HG03520 (cell line): Measurements from ENCODE around the gene CENPI.
"Not testable (repeated sequence)": the region's sequence is repeated elsewhere in the genome, so short reads cannot be mapped to it uniquely, and the experiment has no call there.

ENCODE experiments used
- ATAC-seq: cut with Tn5 transposase; IDR thresholded peaks from one replicate; pipeline ENCODE4 v1.9.1; 2021; ENCODE audit warnings: mild to moderate bottlenecking, moderate library complexity; ENCODE audit not compliant: unreplicated experiment

The CENPI gene

DNA sequence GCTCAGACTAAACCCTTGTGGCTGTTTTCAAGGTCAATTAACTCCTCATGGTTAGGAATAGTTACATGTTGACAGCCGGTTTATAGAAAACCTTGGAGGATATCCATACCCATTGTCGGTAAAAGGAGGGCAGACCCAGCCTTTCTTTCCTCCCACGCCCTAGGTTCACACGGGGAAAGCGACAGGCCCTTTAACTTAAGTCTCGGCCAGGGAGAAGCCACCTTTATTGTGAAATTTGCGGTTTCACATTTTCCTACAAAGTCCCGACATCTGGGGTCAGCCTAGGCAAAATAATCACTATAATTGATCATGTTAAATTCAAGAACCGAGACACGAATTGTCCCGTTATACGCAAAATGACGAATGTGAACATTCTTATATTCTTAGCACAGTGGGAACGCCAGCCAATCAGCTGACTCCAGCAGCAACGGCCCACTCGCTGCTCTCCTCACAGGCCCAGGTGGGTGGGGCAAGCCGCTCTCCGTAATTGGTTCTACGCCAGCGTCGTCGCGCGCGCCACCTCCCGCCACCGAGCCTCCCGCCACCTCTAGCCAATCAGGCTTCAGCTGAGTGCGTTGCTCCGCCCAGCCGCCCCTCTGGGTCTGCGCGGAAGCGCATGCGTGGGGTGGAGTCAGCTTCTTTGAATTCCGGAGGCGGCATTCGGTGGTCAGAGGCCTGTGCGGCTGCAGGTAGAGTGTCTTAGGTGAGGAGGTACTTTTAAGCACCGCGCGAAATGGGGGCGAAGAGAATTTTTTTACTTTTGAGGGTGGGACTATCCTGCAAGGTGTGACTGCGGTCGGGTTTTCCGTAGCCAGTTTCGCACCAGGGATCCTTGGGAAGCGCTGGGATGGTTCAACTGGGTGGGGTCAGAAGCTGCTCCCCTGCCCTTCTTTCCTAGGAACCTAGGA, at the start of gene CENPI:
CENPI (plus strand) TSS at position 659 of the 908 bp plus-strand sequence. CDS start 2,867 bp downstream, outside the sequence.
- peak; percentile 99 for ATAC-seq

DNA sequence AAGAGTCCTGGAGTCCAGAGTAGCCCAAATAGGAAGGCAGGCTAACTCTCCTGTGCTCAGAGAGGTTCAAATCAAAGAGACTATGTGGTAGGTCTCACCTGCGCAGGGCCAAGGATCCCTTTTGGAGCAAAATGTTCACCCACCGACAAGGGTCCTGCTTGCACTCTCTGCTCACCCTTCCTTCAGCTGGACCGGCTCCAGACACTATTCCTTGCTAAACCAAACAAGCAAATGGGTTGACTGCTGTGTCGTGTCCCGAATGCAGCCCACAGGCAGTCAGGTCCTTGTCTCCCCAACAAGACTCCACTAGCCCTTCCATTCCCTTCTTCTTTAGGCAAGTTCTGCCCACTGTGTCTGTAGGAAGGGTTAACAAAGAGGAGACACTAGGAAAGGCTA, 46.9 kb upstream of the CENPI start:
- peak; percentile 2 for ATAC-seq

GRCh38 chrX:101051549-101052302, 46.3 kb upstream of the CENPI start, which contains the start of gene TRMT2B:
Gene TRMT2B (minus strand): TSS chrX:101052111. CDS start chrX:101042289, 9,822 bp downstream.
- peak; percentile 91 for ATAC-seq

- not testable (repeated sequence) for ATAC-seq
These were observed 41.5 kb upstream of the CENPI start for GRCh38 chrX:101056551-101056950.

DNA sequence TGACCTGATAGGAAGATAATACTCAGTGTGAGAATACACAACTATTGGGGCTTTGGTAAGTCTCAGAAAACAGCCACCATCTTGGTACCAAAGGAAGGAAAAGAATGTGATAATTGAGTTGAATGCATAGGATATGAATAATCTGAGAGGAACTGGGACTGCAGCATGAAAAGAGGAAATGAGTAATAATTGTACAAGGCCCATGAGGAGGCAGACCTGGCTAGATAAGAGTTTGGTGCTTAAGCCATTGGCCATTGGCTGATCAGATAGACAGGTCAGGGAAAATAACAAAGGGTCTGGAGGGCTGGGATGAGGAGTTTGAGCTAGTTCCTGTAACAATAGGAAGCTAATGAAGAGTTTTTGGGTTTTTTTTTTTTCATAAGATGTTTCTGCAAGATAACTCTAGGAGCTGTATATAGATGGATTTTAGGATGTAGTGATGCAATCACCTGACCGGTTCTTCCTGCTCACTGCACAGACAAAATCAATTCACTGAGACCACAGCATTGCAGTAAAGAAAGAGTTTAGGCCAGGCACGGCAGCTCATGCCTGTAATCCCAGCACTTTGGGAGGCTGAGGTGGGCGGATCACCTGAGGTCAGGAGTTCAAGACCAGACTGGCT, 40.8 kb upstream of the CENPI start:
- ATAC-seq: peak; percentile 81

DNA sequence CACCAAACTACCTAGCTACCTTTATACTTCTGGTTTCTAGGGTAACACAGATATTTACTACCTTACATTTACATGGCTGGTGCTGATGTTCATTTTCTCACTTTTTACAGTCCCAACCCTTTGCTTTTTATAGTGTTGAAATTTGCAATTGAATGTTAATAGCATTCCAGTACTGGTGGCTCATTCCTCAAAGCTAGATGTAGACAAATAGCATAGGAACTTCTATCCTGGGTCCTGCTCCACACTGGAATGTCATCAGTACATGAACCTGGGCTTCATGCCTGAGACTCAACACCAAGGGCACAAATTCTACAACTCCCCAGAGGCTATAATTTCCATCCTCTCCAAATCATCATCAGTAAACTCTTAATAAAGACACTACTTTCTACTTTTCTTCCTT, 35.8 kb upstream of the CENPI start:
- no peak for ATAC-seq

- ATAC-seq: no peak
These were observed 26.4 kb upstream of the CENPI start for GRCh38 chrX:101071582-101071981.

DNA sequence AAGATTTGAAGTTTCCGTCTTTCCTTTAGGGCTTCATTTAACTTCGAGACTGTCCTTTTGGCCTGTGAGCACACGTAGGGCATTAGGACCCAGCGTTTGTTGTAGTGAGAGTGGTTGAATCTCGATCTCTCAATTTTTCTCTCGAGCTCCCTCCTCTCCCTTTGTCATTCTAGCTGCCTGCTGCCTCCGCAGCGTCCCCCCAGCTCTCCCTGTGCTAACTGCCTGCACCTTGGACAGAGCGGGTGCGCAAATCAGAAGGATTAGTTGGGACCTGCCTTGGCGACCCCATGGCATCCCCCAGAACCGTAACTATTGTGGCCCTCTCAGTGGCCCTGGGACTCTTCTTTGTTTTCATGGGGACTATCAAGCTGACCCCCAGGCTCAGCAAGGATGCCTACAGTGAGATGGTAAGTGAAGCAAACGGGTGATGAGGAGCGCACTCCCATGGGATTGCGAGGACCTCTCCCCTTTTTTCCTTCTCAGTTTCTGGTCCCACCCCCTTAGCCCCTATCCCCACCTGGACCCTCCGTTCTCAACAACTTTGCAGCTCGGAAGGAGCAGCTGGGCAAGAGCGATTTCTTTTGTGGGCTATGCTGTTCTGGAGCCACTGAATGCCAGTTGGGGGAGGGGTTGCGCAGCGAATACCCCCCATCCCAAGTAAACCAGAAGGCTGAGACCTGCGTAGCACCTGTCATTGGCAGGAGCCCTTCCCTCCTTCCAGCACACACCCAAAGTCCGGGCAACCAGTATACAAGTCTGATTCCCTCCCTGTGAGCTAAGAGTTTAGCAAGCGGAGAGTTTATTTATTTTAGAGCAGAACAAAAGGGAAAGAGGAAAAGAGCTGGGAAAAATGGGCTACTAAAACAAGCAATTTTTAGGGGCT, 19.0 kb upstream of the CENPI start, which contains the start of gene TMEM35A:
TMEM35A (plus strand) TSS at position 164 of the 883 bp plus-strand sequence; CDS start at position 288, 124 bp downstream.
- no peak for ATAC-seq

DNA sequence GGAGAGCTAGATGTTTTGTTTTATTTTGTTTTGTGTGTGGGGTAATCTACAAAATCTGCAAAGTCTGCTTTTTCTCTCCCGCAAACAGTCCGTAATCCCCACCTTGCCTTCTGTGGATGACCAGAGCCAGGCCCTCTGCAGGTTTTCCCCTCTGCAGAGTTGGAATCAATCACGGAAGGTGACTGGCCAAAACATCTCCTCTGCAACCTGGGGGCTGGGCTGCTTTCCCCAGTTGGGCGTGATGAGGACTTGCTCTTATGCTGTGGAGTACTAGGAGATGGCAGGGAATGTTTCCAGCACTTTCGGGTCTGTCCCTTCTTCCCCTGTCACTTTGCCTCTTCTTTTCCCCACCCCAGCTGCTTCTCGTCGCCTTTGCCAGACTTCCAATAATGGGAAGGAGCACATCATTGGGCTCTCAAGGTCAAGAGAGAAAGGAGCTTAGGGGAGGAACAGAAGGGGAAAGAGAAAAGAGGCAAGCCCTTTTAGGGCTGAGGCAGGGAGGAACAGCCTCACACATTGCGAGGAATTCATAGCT, 18.2 kb upstream of the CENPI start:
- no peak for ATAC-seq

GRCh38 chrX:101080326-101081124, 17.5 kb upstream of the CENPI start:
- no peak for ATAC-seq

GRCh38 chrX:101081231-101081630, 16.8 kb upstream of the CENPI start:
- no peak for ATAC-seq

DNA sequence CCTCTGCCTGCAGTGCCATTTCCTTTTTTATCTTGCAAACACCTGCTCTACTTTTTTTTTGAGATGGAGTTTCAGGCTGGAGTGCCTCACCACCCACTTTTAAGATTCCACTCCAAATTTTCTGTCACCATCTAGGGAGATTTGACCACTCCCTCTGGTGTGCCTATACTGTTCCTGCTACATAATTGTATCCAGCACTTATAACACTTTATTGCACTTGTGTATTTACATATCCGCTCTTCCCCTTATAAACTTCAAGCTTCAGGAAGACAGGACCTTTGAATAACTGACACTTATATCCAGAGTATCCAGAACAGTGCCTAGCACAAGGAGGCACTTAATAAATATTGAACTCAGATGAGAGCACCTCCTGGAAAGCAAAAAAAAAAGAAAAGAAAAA, 6.2 kb upstream of the CENPI start:
- no peak for ATAC-seq

- ATAC-seq: no peak
These were observed 10.3 kb downstream of the CENPI start for GRCh38 chrX:101108284-101108683.

DNA sequence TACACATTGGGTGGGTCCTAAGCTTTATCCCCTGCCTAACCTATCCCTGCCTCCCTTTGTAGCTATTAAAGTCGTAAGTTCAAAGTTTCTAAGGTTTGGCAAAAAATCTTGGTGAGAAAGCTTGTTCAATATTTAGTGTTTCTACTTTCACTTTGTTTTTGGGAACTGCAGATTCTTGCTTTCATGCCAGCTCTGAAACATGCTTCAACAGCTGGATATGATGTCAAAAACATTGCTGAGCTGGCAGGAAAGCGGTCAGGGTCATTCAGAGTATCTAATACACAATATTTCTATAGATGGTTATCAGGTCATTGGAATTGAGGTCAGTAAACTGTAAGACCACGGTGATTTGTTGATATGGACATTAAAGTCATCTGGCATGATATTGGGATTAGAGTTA, 19.7 kb downstream of the CENPI start:
- ATAC-seq: no peak

DNA sequence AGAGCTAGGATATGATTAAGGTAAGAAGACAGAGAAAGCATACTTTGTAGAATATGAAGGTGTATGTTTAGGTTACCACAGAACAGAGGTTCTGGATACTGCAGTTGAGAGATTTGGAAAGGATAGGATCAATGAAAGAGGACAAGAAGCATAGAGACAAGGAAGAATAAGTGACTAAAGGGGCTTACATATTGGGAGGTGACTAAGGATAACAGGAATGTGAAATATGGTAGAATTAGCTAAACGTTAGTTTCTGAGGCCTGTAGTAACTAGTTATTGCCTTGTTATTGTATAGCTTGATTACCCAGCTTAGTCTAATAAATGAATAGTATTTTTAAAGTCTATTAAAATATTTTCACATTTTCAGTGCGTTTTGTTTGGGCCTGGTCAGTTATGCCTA, 38.2 kb downstream of the CENPI start:
- ATAC-seq: no peak
